MM.1S (cell line): ENCODE results near the gene SUFU.

Experiments
- DNase-seq: peaks from one replicate; pipeline ENCODE4 v3.0.0-alpha.2; 2015
- H2AFZ ChIP-seq: fragments of 300-600 bp; sonication (generic); 2 replicates; pipeline ENCODE4 v1.6.0; 2016; ENCODE audit warnings: antibody characterized with exemption, low read length
- H3F3A ChIP-seq: fragments of 300-600 bp; sonication (generic); 2 replicates; pipeline ENCODE4 v1.6.1; 2016; ENCODE audit warnings: mild to moderate bottlenecking, antibody characterized with exemption, low read length, moderate library complexity, mixed read lengths; ENCODE audit not compliant: insufficient read depth
- H3K27ac ChIP-seq: fragments of 300-600 bp; sonication (generic); 2 replicates; pipeline ENCODE4 v1.5.1; 2016; ENCODE audit warnings: mild to moderate bottlenecking, low read length
- H3K27me3 ChIP-seq: fragments of 300-600 bp; sonication (generic); replicated peaks from 2 replicates; pipeline ENCODE4 v1.6.0; 2016; ENCODE audit warnings: low read length; ENCODE audit not compliant: insufficient read depth
- H3K36me3 ChIP-seq: fragments of 300-600 bp; sonication (generic); replicated peaks from 2 replicates; pipeline ENCODE4 v1.6.1; 2016; ENCODE audit warnings: mild to moderate bottlenecking, low read length, mixed read lengths; ENCODE audit not compliant: insufficient read depth
- H3K4me1 ChIP-seq: fragments of 300-600 bp; sonication (generic); 2 replicates; pipeline ENCODE4 v1.6.1; 2016; ENCODE audit warnings: low read length, mixed read lengths
- H3K4me2 ChIP-seq: fragments of 300-600 bp; sonication (generic); 2 replicates; pipeline ENCODE4 v1.6.0; 2016; ENCODE audit warnings: low read depth, low read length
- H3K4me3 ChIP-seq: fragments of 300-600 bp; sonication (generic); 2 replicates; pipeline ENCODE4 v1.5.1; 2016; ENCODE audit warnings: low read length, mixed read lengths
- H3K79me2 ChIP-seq: fragments of 300-600 bp; sonication (generic); 2 replicates; pipeline ENCODE4 v1.6.1; 2016; ENCODE audit warnings: mixed run types, low read length, mixed read lengths
- H3K9ac ChIP-seq: fragments of 300-600 bp; sonication (generic); 2 replicates; pipeline ENCODE4 v1.6.1; 2016; ENCODE audit warnings: low read length, mixed read lengths
- H3K9me2 ChIP-seq: fragments of 300-600 bp; sonication (generic); replicated peaks from 2 replicates; pipeline ENCODE4 v1.6.1; 2016; ENCODE audit warnings: mild to moderate bottlenecking, low read length, mixed read lengths; ENCODE audit not compliant: insufficient read depth
- H3K9me3 ChIP-seq: fragments of 300-600 bp; sonication (generic); replicated peaks from 2 replicates; pipeline ENCODE4 v1.6.1; 2016; ENCODE audit warnings: mild to moderate bottlenecking, low read length, mixed read lengths; ENCODE audit not compliant: insufficient read depth
- H4K20me1 ChIP-seq: fragments of 300-600 bp; sonication (generic); 2 replicates; pipeline ENCODE4 v1.6.1; 2016; ENCODE audit warnings: mild to moderate bottlenecking, low read length, moderate library complexity, mixed read lengths; ENCODE audit not compliant: insufficient read depth
- EZH2 ChIP-seq: fragments of 300-600 bp; sonication (generic); optimal IDR thresholded peaks from 2 replicates; pipeline ENCODE3; 2017; ENCODE audit warnings: low read depth, mild to moderate bottlenecking, antibody characterized with exemption, low read length, mixed read lengths
- EZH2phosphoT487 ChIP-seq: fragments of 300-600 bp; sonication (generic); IDR thresholded peaks from 2 replicates; pipeline ENCODE4 v1.6.1; 2018; ENCODE audit warnings: antibody characterized with exemption, low read length
- TF ChIP-seq, protein P1 (sequence below): fragments of 300-600 bp; sonication (generic); IDR thresholded peaks from 2 replicates; pipeline ENCODE4 v1.5.1; 2016; ENCODE audit warnings: antibody characterized with exemption, low read length, mixed read lengths

SUFU gene

GRCh38 chr10:102565793-102566192, 62.0 kb downstream of the SUFU start:
- H3K27ac ChIP-seq = no peak overlapping the region
- no peaks in the 10 kb centered on the region for H3K79me2 ChIP-seq
- H3K9me2 ChIP-seq = no peaks in the 10 kb centered on the region
- no peaks in the 10 kb centered on the region for H3K27me3 ChIP-seq
- H3K4me2 ChIP-seq = no peak overlapping the region
- H3F3A ChIP-seq = no peaks in the 10 kb centered on the region
- no peaks in the 10 kb centered on the region for H3K36me3 ChIP-seq
- no peaks in the 10 kb centered on the region for H3K9me3 ChIP-seq
- H3K9ac ChIP-seq = no peak overlapping the region
- H2AFZ ChIP-seq = no peak overlapping the region
- H4K20me1 ChIP-seq = no peaks in the 10 kb centered on the region
- TF ChIP-seq, protein P1, sequence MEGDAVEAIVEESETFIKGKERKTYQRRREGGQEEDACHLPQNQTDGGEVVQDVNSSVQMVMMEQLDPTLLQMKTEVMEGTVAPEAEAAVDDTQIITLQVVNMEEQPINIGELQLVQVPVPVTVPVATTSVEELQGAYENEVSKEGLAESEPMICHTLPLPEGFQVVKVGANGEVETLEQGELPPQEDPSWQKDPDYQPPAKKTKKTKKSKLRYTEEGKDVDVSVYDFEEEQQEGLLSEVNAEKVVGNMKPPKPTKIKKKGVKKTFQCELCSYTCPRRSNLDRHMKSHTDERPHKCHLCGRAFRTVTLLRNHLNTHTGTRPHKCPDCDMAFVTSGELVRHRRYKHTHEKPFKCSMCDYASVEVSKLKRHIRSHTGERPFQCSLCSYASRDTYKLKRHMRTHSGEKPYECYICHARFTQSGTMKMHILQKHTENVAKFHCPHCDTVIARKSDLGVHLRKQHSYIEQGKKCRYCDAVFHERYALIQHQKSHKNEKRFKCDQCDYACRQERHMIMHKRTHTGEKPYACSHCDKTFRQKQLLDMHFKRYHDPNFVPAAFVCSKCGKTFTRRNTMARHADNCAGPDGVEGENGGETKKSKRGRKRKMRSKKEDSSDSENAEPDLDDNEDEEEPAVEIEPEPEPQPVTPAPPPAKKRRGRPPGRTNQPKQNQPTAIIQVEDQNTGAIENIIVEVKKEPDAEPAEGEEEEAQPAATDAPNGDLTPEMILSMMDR = no peak
- TF ChIP-seq EZH2phosphoT487 = no peak
- TF ChIP-seq EZH2 = no peak
- H3K4me1 ChIP-seq = no peaks in the 10 kb centered on the region
- no peak for DNase-seq
- H3K4me3 ChIP-seq = no peak overlapping the region

DNA sequence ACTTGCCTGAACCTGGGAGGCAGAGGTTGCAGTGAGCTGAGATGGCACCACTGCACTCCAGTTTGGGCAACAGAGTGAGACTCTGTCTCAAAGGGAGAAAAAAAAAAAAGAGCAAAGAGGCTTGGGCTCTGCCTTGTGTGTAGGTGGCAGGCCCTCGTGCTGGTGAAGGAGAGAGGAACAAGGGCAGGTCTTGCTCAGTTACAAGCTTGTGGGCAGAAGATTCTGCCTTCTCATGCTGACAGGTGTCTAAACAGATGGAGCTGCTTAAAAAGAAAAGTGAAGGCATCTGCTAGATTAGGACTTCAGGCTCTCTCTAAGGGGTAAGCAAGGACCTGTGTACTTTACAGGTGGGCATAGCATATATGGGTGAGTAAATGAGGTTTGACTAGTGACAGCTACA, 75.0 kb downstream of the SUFU start:
- H3F3A ChIP-seq = no peaks in the 10 kb centered on the region
- H3K4me2 ChIP-seq = no peak overlapping the region
- DNase-seq = no peak
- H3K4me3 ChIP-seq = no peak overlapping the region
- H3K27me3 ChIP-seq = no peaks in the 10 kb centered on the region
- no peaks in the 10 kb centered on the region for H3K36me3 ChIP-seq
- TF ChIP-seq EZH2 = no peak
- TF ChIP-seq, protein P1 = no peak
- no peak for TF ChIP-seq EZH2phosphoT487
- H3K9me2 ChIP-seq = no peaks in the 10 kb centered on the region
- H3K9ac ChIP-seq = no peak overlapping the region
- no peaks in the 10 kb centered on the region for H3K79me2 ChIP-seq
- no peak overlapping the region for H3K27ac ChIP-seq
- no peaks in the 10 kb centered on the region for H4K20me1 ChIP-seq
- no peaks in the 10 kb centered on the region for H3K4me1 ChIP-seq
- no peak overlapping the region for H2AFZ ChIP-seq
- H3K9me3 ChIP-seq = no peaks in the 10 kb centered on the region

- Histone ChIP-seq H3K9me2 (no peaks in the 10 kb centered on the region), H3K4me2 (no peak overlapping the region), H3K79me2 (no peaks in the 10 kb centered on the region), H3K27ac (no peak overlapping the region), H3K4me3 (no peak overlapping the region), H3F3A (no peaks in the 10 kb centered on the region), H3K36me3 (no peaks in the 10 kb centered on the region), H4K20me1 (no peaks in the 10 kb centered on the region), H3K9ac (no peak overlapping the region), H3K4me1 (no peaks in the 10 kb centered on the region), H3K9me3 (no peaks in the 10 kb centered on the region), H2AFZ (no peak overlapping the region), H3K27me3 (no peaks in the 10 kb centered on the region)
- no peak for TF ChIP-seq EZH2phosphoT487
- TF ChIP-seq EZH2 = no peak
- TF ChIP-seq, protein P1 = no peak
- no peak for DNase-seq
These were observed 75.6 kb downstream of the SUFU start for GRCh38 chr10:102579328-102579727.
